HL-60/S4 (cell line): Measurements from ENCODE around the gene C1orf115.
"Not testable (repeated sequence)": the region's sequence is repeated elsewhere in the genome, so short reads cannot be mapped to it uniquely, and the experiment has no call there.

Experiments used
- in situ Hi-C: fragments of 300-500 bp; cut with MboI; formaldehyde crosslinking; loops from 2 replicates; pipeline ENCODE4 v1.14.3; 2022; ENCODE audit warnings: low sequenced_read_pairs

Gene C1orf115

GRCh38 chr1:220690140-220691052 is at the start of gene C1orf115:
Gene C1orf115 (plus strand): TSS chr1:220690363. CDS start chr1:220690403, 40 bp downstream.
- in situ Hi-C loops = no loop called here

GRCh38 chr1:220642285-220642684 is 47.9 kb upstream of the C1orf115 start:
- in situ Hi-C loops = no loop called here

- in situ Hi-C loops = no loop called here
Observed at GRCh38 chr1:220652995-220653394, 37.2 kb upstream of the C1orf115 start.

GRCh38 chr1:220655509-220655908 is 34.7 kb upstream of the C1orf115 start:
- in situ Hi-C loops = no loop called here

GRCh38 chr1:220655961-220656740 is 34.0 kb upstream of the C1orf115 start:
- in situ Hi-C loops = no loop called here

GRCh38 chr1:220666349-220666748 is 23.8 kb upstream of the C1orf115 start:
- in situ Hi-C loops = no loop called here

GRCh38 chr1:220669005-220669404 is 21.2 kb upstream of the C1orf115 start:
- in situ Hi-C loops = no loop called here

- in situ Hi-C loops = no loop called here
Observed at GRCh38 chr1:220670365-220670764, 19.8 kb upstream of the C1orf115 start.

- in situ Hi-C loops = no loop called here
Observed at GRCh38 chr1:220673921-220674320, 16.2 kb upstream of the C1orf115 start.

GRCh38 chr1:220677251-220677650 is 12.9 kb upstream of the C1orf115 start:
- in situ Hi-C loops = no loop called here

- in situ Hi-C loops = no loop called here
Observed at GRCh38 chr1:220680085-220680687, 10.0 kb upstream of the C1orf115 start.

GRCh38 chr1:220681220-220681880 is 8.8 kb upstream of the C1orf115 start:
- in situ Hi-C loops = no loop called here

- in situ Hi-C loops = no loop called here
Observed at GRCh38 chr1:220682901-220683576, 7.1 kb upstream of the C1orf115 start.

GRCh38 chr1:220683716-220684115 is 6.4 kb upstream of the C1orf115 start:
- in situ Hi-C loops = not testable (repeated sequence)

GRCh38 chr1:220684890-220685289 is 5.3 kb upstream of the C1orf115 start:
- in situ Hi-C loops = no loop called here

GRCh38 chr1:220685879-220686278 is 4.3 kb upstream of the C1orf115 start:
- in situ Hi-C loops = no loop called here

- in situ Hi-C loops = no loop called here
Observed at GRCh38 chr1:220687809-220688208, 2.4 kb upstream of the C1orf115 start.

- in situ Hi-C loops = no loop called here
Observed at GRCh38 chr1:220689666-220690065, 497 bp upstream of the C1orf115 start.

GRCh38 chr1:220691053-220691684 is 1.0 kb downstream of the C1orf115 start:
- in situ Hi-C loops = no loop called here
